Activated CD4-positive, CD25-positive, alpha-beta regulatory T cell treated with anti-CD3 and anti-CD28 coated beads, Interleukin-2, amount 50 U/mL, for 72 hours (primary cell): ENCODE data around the gene PACS1.

Experiments
- DNase-seq: peaks from one replicate; pipeline ENCODE4 v3.0.0; 2021

PACS1 gene

GRCh38 chr11:66190786-66191185, 120.7 kb downstream of the PACS1 start:
- DNase-seq: no peak

GRCh38 chr11:66192181-66192863, 122.2 kb downstream of the PACS1 start:
- no peak for DNase-seq

- DNase-seq: no peak
These were observed 124.3 kb downstream of the PACS1 start for GRCh38 chr11:66194391-66194790.

- DNase-seq: no peak
These were observed 125.8 kb downstream of the PACS1 start for GRCh38 chr11:66195867-66196266.

GRCh38 chr11:66203847-66204246, 133.8 kb downstream of the PACS1 start:
- DNase-seq: no peak

GRCh38 chr11:66204412-66204811, 134.3 kb downstream of the PACS1 start:
- DNase-seq: no peak

GRCh38 chr11:66207816-66208215, 137.7 kb downstream of the PACS1 start:
- no peak for DNase-seq

- DNase-seq: no peak
These were observed 141.0 kb downstream of the PACS1 start for GRCh38 chr11:66211100-66211499.

GRCh38 chr11:66216911-66217310, 146.8 kb downstream of the PACS1 start:
- DNase-seq: no peak

GRCh38 chr11:66218036-66218435, 148.0 kb downstream of the PACS1 start:
- DNase-seq: peak; percentile 17

- DNase-seq: peak; percentile 28
These were observed 149.0 kb downstream of the PACS1 start for GRCh38 chr11:66218846-66219620.

GRCh38 chr11:66219846-66220565, 149.9 kb downstream of the PACS1 start:
- DNase-seq: peak; percentile 21

GRCh38 chr11:66220566-66220935, 150.5 kb downstream of the PACS1 start:
- DNase-seq: peak; percentile 22

GRCh38 chr11:66221012-66221411, 150.9 kb downstream of the PACS1 start:
- DNase-seq: no peak

GRCh38 chr11:66221726-66222236, 151.7 kb downstream of the PACS1 start:
- peak; percentile 39 for DNase-seq

- DNase-seq: peak; percentile 92
These were observed 152.5 kb downstream of the PACS1 start for GRCh38 chr11:66222358-66223149.

GRCh38 chr11:66224226-66224855, 154.3 kb downstream of the PACS1 start:
- no peak for DNase-seq

GRCh38 chr11:66225066-66225465, 155.0 kb downstream of the PACS1 start:
- no peak for DNase-seq

- no peak for DNase-seq
These were observed 156.0 kb downstream of the PACS1 start for GRCh38 chr11:66226101-66226500.

GRCh38 chr11:66227700-66228099, 157.6 kb downstream of the PACS1 start:
- DNase-seq: no peak

GRCh38 chr11:66228521-66228920, 158.4 kb downstream of the PACS1 start:
- DNase-seq: no peak

- no peak for DNase-seq
These were observed 160.1 kb downstream of the PACS1 start for GRCh38 chr11:66230156-66230555.
